SU-DHL-6 (cell line): ENCODE measurements around the gene KCNAB2.

ENCODE experiments used
- CTCF ChIP-seq: fragments of 200-600 bp; sonication (generic); IDR thresholded peaks from one replicate; pipeline ENCODE4 v1.5.1; 2017; ENCODE audit warnings: antibody characterized with exemption, mild to moderate bottlenecking, low read length, moderate library complexity; ENCODE audit not compliant: insufficient read depth, poor library complexity, severe bottlenecking
- EZH2phosphoT487 ChIP-seq: fragments of 200-600 bp; sonication (generic), shearing (Covaris generic); conservative IDR thresholded peaks from 2 replicates; pipeline ENCODE4 v1.6.1; 2018; ENCODE audit warnings: mild to moderate bottlenecking, antibody characterized with exemption, low read length, moderate library complexity, mixed read lengths

- TF ChIP-seq CTCF (no peak), EZH2phosphoT487 (no peak)
Observed at GRCh38 chr1:6084781-6085495, 39.2 kb downstream of the KCNAB2 start.
